Measurements from ENCODE around the gene KRTAP10-12.

KRTAP10-12 gene

GRCh38 chr21:44653656-44654575 lies 43.1 kb upstream of the KRTAP10-12 start:
- Histone ChIP-seq H3K18ac (ENCODE audit: low read length) (peak overlapping the region; percentile 31), H3K4ac (ENCODE audit: low read length) (no peak overlapping the region), H3K23ac (ENCODE audit: low read depth, low read length, poor library complexity) (no peak overlapping the region), H3K4me2 (ENCODE audit: insufficient read depth, low read length, poor library complexity, severe bottlenecking) (no peak overlapping the region), H3K27me3 (ENCODE audit: control insufficient read depth in 3 of 3, insufficient read depth in 3 of 3, low read depth in 1 of 3, low read length in 3 of 3) (no peaks in the 10 kb centered on the region), H3K4me3 (ENCODE audit: low read length in 2 of 2) (no peak overlapping the region), H3K9me3 (replicated peaks in 1 of 2; ENCODE audit: control insufficient read depth in 2 of 2, insufficient read depth in 1 of 2, low read depth in 1 of 2, low read length in 2 of 2) (peaks cover 0 to 6% of the 10 kb centered on the region in 2 donors), H3K4me1 (ENCODE audit: control insufficient read depth in 2 of 2, insufficient read depth in 1 of 2, low read depth in 1 of 2, low read length in 2 of 2) (peaks cover 0 to under 1% of the 10 kb centered on the region in 2 donors), H2BK120ac (ENCODE audit: low read depth, low read length) (peak overlapping the region; percentile 44), H2AFZ (ENCODE audit: low read length) (no peak overlapping the region), H2BK12ac (ENCODE audit: low read length) (peak overlapping the region; percentile 59), H3K9ac (ENCODE audit: low read depth, low read length, poor library complexity) (no peak overlapping the region), H3K14ac (ENCODE audit: low read length) (peak overlapping the region; percentile 79), H3K79me1 (ENCODE audit: low read depth, low read length) (no peaks in the 10 kb centered on the region), H2BK15ac (ENCODE audit: low read length) (peak overlapping the region; percentile 77), H4K91ac (ENCODE audit: low read depth, low read length, poor library complexity) (no peak overlapping the region), H3K36me3 (replicated peaks in 1 of 2; ENCODE audit: control insufficient read depth in 2 of 2, insufficient read depth in 2 of 2, low read length in 2 of 2) (no peaks in the 10 kb centered on the region), H3K27ac (replicated peaks; ENCODE audit: low read length) (no peak overlapping the region), H2AK5ac (ENCODE audit: low read depth, low read length) (peak overlapping the region; percentile 66), H4K8ac (ENCODE audit: low read depth, low read length) (no peak overlapping the region), H2BK5ac (ENCODE audit: low read length) (no peak overlapping the region)
- no peak for DNase-seq (ENCODE audit: low spot score)
- no CpG with 5 or more reads among the region's 17 CpGs for WGBS, 2 donors (ENCODE audit: extremely low coverage in 2 of 2, insufficient read length in 2 of 2, insufficient replicate concordance in 1 of 2)

DNA sequence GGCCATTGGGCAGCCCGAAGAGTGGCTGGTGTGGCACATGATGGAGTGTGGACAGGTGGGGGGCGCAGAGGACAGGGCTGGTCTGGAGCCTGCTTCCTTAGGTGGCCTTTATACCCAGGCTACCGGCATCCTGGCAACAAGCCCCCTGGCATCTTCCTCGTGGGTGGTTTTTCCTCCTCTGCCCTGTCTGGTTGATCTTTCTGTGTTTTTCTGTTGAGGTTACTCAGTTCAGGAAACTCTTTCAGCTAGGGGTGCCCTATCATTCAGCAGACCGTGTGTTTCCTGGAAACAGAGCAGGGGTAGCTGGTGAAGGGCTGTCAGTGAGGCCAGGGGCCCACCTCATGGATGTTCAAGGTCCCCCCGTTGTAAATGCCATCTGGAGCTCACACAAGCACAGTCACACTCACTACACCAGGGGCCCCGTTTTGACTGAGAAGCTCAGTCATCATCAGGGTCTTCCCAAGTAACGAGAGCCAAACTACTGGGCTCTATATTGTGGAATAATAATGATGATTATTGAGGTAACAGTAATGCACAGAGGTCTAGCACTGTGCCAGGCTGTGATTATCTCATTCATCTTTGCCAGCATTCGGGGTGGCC lies 42.3 kb upstream of the KRTAP10-12 start, which contains the start of gene KRTAP12-4:
Gene KRTAP12-4 (minus strand): TSS at position 84 of the 600 bp plus-strand sequence. CDS start 45 bp downstream, at position 39.
- H3K9me3 ChIP-seq (replicated peaks in 1 of 2; ENCODE audit: control insufficient read depth in 2 of 2, insufficient read depth in 1 of 2, low read depth in 1 of 2, low read length in 2 of 2), result peaks cover 0 to 6% of the 10 kb centered on the region in 2 donors
- H3K23ac ChIP-seq (ENCODE audit: low read depth, low read length, poor library complexity), result no peak within 1 kb of the TSS
- H2BK5ac ChIP-seq (ENCODE audit: low read length), result no peak within 1 kb of the TSS
- no peak within 1 kb of the TSS for H2AFZ ChIP-seq (ENCODE audit: low read length)
- DNase-seq (ENCODE audit: low spot score), result no peak
- no peak within 1 kb of the TSS for H4K91ac ChIP-seq (ENCODE audit: low read depth, low read length, poor library complexity)
- H2BK12ac ChIP-seq (ENCODE audit: low read length), result peak within 1 kb of the TSS; percentile 59
- no peak within 1 kb of the TSS for H4K8ac ChIP-seq (ENCODE audit: low read depth, low read length)
- no peak within 1 kb of the TSS for H3K4me3 ChIP-seq (ENCODE audit: low read length in 2 of 2)
- no peaks in the 10 kb centered on the region for H3K36me3 ChIP-seq (replicated peaks in 1 of 2; ENCODE audit: control insufficient read depth in 2 of 2, insufficient read depth in 2 of 2, low read length in 2 of 2)
- no peak within 1 kb of the TSS for H3K4ac ChIP-seq (ENCODE audit: low read length)
- peak within 1 kb of the TSS; percentile 77 for H2BK15ac ChIP-seq (ENCODE audit: low read length)
- WGBS, 2 donors (ENCODE audit: extremely low coverage in 2 of 2, insufficient read length in 2 of 2, insufficient replicate concordance in 1 of 2), result no CpG with 5 or more reads among the region's 9 CpGs
- peaks cover 0 to 2% of the 10 kb centered on the region in 2 donors for H3K4me1 ChIP-seq (ENCODE audit: control insufficient read depth in 2 of 2, insufficient read depth in 1 of 2, low read depth in 1 of 2, low read length in 2 of 2)
- peak within 1 kb of the TSS; percentile 44 for H2BK120ac ChIP-seq (ENCODE audit: low read depth, low read length)
- H3K27ac ChIP-seq (replicated peaks; ENCODE audit: low read length), result no peak within 1 kb of the TSS
- no peaks in the 10 kb centered on the region for H3K79me1 ChIP-seq (ENCODE audit: low read depth, low read length)
- no peaks in the 10 kb centered on the region for H3K27me3 ChIP-seq (ENCODE audit: control insufficient read depth in 3 of 3, insufficient read depth in 3 of 3, low read depth in 1 of 3, low read length in 3 of 3)
- H3K14ac ChIP-seq (ENCODE audit: low read length), result peak within 1 kb of the TSS; percentile 79
- H3K4me2 ChIP-seq (ENCODE audit: insufficient read depth, low read length, poor library complexity, severe bottlenecking), result no peak within 1 kb of the TSS
- no peak within 1 kb of the TSS for H3K9ac ChIP-seq (ENCODE audit: low read depth, low read length, poor library complexity)
- H3K18ac ChIP-seq (ENCODE audit: low read length), result peak within 1 kb of the TSS; percentile 31
- peak within 1 kb of the TSS; percentile 66 for H2AK5ac ChIP-seq (ENCODE audit: low read depth, low read length)

DNA sequence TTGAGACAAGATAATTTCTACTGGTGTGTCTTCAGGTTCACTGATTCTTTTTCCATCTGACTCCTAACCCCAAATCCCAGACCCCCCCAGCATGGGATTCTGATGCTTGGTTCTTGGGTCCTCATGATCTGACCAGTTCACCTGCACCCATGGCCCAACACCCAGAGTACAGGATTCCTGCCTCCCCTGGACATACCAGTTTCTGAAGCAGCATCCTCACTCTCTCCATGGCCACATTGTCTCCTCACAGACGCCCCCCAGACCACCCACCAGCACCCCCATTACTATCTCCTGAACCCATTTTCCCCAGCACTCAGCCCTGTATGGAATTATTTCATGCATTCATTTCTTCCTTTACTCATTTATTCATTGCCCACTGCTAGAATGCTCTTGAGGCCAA lies 40.1 kb upstream of the KRTAP10-12 start:
- DNase-seq (ENCODE audit: low spot score), result no peak
- no peaks in the 10 kb centered on the region for H3K79me1 ChIP-seq (ENCODE audit: low read depth, low read length)
- H4K8ac ChIP-seq (ENCODE audit: low read depth, low read length), result no peak overlapping the region
- H2BK15ac ChIP-seq (ENCODE audit: low read length), result no peak overlapping the region
- H3K27me3 ChIP-seq (ENCODE audit: control insufficient read depth in 3 of 3, insufficient read depth in 3 of 3, low read depth in 1 of 3, low read length in 3 of 3), result no peaks in the 10 kb centered on the region
- no peak overlapping the region for H3K4me3 ChIP-seq (ENCODE audit: low read length in 2 of 2)
- no peak overlapping the region for H3K14ac ChIP-seq (ENCODE audit: low read length)
- no peak overlapping the region for H2BK5ac ChIP-seq (ENCODE audit: low read length)
- no peak overlapping the region for H2BK120ac ChIP-seq (ENCODE audit: low read depth, low read length)
- no peak overlapping the region for H2AFZ ChIP-seq (ENCODE audit: low read length)
- WGBS, 2 donors (ENCODE audit: extremely low coverage in 2 of 2, insufficient read length in 2 of 2, insufficient replicate concordance in 1 of 2), result no CpG with 5 or more reads among the region's 1 CpG
- no peak overlapping the region for H3K18ac ChIP-seq (ENCODE audit: low read length)
- peaks cover 0 to 2% of the 10 kb centered on the region in 2 donors for H3K4me1 ChIP-seq (ENCODE audit: control insufficient read depth in 2 of 2, insufficient read depth in 1 of 2, low read depth in 1 of 2, low read length in 2 of 2)
- H3K4me2 ChIP-seq (ENCODE audit: insufficient read depth, low read length, poor library complexity, severe bottlenecking), result no peak overlapping the region
- no peak overlapping the region for H4K91ac ChIP-seq (ENCODE audit: low read depth, low read length, poor library complexity)
- H3K4ac ChIP-seq (ENCODE audit: low read length), result no peak overlapping the region
- no peak overlapping the region for H3K27ac ChIP-seq (replicated peaks; ENCODE audit: low read length)
- H2BK12ac ChIP-seq (ENCODE audit: low read length), result no peak overlapping the region
- H3K9me3 ChIP-seq (replicated peaks in 1 of 2; ENCODE audit: control insufficient read depth in 2 of 2, insufficient read depth in 1 of 2, low read depth in 1 of 2, low read length in 2 of 2), result peaks cover 0 to 4% of the 10 kb centered on the region in 2 donors
- no peak overlapping the region for H3K23ac ChIP-seq (ENCODE audit: low read depth, low read length, poor library complexity)
- no peak overlapping the region for H2AK5ac ChIP-seq (ENCODE audit: low read depth, low read length)
- H3K36me3 ChIP-seq (replicated peaks in 1 of 2; ENCODE audit: control insufficient read depth in 2 of 2, insufficient read depth in 2 of 2, low read length in 2 of 2), result no peaks in the 10 kb centered on the region
- H3K9ac ChIP-seq (ENCODE audit: low read depth, low read length, poor library complexity), result no peak overlapping the region

All from neuronal stem cell (in vitro differentiated cells).